ENCODE measurements around the gene PSPH.

DNA sequence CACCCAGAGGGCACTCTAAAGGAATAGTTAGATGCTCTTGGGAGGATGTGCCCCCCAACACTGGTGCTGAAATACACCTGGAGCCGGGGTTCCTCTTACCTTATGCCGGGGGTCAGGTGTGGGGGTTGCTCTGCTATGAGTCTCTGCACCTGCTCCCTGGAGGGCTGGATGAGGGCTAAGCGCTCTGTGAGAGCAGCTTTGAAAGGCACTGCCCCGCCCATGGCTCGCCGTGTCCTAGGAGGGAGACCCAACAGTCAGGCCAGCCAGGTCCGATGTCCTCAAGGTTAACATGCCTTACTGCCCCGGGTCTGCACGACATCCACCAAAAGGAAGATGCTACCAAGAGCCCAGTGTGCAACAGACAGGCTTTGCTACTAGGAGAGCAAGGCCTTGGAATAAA lies 31.7 kb downstream of the PSPH start:
- TF ChIP-seq CTCF (conservative IDR thresholded peaks at IDR 0.05 in 1 of 2, IDR thresholded peaks at IDR 0.05 in 1 of 2; ENCODE audit: low read depth in 1 of 2, low read length in 2 of 2) (no peak), EZH2 (IDR thresholded peaks at IDR 0.05; ENCODE audit: low read length, missing control alignments) (no peak)

Measured in fibroblast of lung (primary cell).